ENCODE measurements around the gene PUS10.
"Not testable (repeated sequence)": the region's sequence is repeated elsewhere in the genome, so short reads cannot be mapped to it uniquely, and the experiment has no call there.

Gene PUS10

DNA sequence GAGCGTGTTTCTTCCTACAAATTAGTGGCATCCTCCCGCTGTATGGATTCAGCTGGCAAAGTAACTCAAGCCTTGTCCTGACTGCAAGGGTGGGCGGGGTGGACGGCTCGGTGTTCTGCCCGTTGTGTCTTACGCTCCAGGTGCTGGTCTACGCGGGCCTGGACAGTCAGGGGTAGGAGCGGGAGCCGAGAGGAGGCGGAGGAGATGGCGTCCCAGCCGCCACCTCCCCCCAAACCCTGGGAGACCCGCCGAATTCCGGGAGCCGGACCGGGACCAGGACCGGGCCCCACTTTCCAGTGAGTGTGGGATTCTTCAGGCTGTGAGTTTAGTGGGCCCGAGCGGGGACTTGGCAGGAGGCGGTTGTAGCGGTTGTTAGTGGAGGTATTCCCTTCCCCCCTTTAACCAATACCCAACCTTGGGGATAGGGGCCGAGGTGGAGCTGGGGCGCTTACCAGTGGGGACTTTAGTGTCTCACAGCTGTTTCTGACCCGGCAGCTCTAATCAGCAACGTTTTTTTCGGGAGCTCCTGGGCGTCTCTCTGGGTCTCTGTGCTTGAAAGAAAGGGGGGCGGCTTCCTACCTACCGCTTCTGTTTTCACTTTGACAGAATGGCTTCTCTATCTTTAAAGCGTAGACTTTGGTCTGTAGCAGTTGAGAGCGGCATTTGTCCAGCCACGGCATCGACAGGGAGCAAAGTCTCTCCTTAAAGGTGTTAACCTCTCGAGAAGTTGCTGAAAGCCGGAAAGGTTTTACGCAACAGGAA is at the start of gene PUS10, which contains the start of gene PEX13:
TSS of gene PUS10 (minus strand) at position 700 of the 762 bp plus-strand sequence. CDS start 6,365 bp downstream, outside the sequence.
TSS of gene PEX13 (plus strand) at position 165 of the 762 bp plus-strand sequence. CDS start at position 205, 40 bp downstream.
- DNase-seq: peak; percentile 80

DNA sequence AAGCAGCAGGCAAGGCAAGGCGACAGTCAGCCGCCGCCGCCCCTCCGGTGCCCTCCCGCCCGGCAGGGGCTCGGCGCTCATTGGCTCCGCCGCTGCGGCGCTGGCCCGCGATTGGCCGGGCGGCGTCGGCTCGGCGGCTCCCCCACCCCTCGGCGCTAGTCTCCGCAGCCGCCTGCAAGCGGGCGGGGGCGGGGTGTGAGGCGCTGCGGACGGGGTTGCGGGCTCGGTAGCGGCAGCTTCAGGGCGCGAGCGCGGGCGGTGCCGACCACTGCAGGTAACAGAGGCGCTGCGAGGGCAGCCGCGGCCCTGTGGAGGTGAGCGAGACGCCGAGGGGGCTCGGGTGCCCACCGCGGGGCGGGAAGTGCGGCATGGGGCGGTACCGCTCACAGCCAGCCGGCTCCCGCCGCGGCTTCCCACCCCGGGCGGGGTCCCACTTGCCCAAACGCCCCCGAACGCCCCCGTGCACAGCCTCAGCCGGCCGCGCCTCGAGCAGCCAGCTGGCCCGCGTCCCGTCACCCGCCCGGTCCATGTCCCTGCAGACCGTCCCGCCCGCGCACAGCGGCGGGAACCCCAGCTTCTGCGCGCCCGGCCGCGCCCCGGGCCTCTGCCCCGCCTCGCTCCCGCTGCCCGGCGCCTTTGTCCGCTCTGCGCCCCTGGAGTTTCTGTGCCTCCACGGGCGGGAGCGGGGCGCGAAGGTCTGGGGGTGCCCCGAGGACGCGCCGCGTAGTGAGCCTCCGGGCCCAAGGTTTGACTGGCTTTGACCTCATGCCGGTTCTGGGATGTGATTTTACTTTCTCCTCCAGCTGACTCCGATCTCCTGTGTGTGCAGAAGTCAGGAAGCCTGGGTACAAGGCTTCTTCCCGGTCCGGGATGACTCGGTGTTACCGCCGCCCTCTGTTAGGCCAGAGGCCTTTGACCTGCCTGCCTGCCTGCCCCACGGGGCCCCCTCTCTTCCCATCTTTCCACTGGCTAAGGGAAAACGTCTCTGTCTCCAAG is 48.0 kb upstream of the PUS10 start, which contains the start of gene SANBR:
TSS of gene SANBR (plus strand) at position 158 of the 996 bp plus-strand sequence. CDS start 4,480 bp downstream, outside the sequence.
- peak; percentile 82 for DNase-seq

GRCh38 chr2:61059382-61059781 is 41.3 kb upstream of the PUS10 start:
- DNase-seq: no peak

DNA sequence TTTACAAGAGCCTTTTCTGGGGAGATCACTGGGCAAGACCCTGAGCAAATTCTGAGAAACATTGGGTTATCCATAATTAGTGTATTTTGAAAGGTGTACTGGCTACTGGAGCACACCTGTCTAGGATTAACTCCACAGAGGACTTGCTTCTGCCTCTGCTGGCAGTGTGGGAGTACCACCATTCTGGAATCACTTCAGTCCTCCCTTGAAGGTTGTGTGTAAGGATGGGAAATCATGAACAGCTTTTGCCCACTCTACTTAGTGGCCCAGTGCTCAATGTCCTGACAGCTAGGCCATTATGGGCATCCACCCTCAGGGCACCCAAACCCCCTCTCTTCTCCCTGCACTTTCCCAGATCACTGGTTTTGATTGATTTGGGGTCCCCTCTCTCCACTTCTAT is 39.5 kb upstream of the PUS10 start:
- no peak for DNase-seq

DNA sequence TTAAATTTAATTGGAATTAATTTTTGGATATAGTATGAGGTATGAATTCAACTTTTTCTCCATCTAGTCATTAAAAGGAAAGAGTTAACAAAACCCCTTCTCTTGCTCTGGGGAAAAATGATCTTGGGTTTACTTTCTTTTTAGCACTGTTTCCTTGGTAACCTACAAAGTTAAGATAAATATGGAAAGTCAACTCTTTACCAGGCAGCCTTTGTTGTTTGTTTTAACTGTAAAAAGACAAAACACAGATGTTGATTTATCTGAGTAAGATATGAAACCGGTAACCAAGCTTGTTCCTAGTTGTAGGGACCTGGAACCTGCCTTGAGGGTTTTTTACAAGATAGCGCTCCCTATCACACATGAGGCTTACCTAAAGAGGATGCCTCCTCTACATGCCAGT is 37.5 kb upstream of the PUS10 start:
- DNase-seq: no peak

DNA sequence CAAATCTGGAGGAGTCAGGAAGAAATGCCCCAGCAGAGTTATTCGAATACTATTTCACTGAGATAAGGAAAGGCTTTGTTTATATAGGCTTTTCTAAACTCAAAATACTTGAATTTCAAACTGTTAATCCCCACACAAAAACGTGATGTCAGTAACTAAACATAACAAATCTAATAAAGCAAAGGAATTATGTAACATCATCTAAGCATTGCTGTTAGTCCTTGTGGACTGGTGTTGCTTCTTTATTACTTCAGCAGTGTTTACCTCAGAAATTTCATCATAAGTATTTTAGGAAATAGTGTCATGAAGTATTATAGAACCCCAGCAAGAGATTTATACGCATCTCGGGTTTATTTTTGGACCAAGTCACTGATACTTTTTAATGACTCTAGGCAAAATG is 27.9 kb upstream of the PUS10 start:
- no peak for DNase-seq

DNA sequence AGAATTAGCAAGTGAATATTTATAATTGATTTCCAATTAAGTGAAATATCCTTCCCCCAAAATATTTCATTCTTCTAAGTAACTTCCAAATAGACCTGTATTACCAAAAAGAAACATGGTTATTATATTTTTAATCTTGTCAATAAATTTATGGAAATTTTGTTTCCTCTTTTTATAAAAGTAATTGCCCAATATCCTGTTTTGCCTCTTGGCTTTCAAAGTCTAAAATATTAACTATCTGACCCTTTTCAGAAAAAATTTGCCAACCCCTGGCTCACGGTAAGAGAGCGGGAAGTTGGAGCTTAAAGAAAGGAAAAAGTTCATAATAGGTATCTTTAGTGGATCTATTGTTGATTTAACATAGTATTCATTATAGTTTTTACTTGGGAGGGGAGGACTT is 27.2 kb upstream of the PUS10 start:
- DNase-seq: no peak

GRCh38 chr2:61044636-61045035 is 26.6 kb upstream of the PUS10 start:
- DNase-seq: no peak

DNA sequence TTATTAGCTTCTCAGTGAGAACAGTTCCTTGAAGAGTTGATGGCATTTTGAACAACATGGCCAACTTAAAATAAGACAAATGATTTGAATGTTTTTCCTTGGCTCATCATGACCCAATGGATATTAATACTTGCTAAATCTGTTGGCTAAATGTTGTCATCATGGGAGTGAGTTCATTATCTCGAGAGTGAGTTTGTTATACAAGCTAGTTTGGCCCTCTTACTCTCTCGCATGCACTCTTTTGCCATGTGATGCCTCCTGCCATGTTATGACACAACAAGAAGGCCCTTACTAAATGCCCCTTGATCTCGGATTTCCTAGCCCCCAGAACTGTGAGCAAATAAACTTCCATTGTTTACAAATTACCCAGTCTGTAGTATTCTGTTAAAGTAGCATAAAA is 24.8 kb upstream of the PUS10 start:
- no peak for DNase-seq

DNA sequence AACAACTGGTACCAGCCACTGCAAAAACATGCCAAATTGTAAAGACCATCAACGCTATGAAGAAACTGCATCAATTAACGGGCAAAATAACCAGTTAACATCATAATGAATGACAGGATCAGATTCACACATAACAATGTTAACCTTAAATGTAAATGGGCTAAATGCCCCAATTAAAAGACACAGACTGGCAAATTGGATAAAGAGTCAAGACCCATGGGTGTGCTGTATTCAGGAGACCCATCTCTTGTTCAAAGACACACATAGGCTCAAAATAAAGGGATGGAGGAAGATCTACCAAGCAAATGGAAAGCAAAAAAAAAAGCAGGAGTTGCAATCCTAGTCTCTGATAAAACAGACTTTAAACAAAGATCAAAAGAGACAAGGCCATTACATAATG is 18.6 kb upstream of the PUS10 start:
- not testable (repeated sequence) for DNase-seq

GRCh38 chr2:61034592-61034991 is 16.5 kb upstream of the PUS10 start:
- not testable (repeated sequence) for DNase-seq

GRCh38 chr2:61029533-61029932 is 11.5 kb upstream of the PUS10 start:
- no peak for DNase-seq

DNA sequence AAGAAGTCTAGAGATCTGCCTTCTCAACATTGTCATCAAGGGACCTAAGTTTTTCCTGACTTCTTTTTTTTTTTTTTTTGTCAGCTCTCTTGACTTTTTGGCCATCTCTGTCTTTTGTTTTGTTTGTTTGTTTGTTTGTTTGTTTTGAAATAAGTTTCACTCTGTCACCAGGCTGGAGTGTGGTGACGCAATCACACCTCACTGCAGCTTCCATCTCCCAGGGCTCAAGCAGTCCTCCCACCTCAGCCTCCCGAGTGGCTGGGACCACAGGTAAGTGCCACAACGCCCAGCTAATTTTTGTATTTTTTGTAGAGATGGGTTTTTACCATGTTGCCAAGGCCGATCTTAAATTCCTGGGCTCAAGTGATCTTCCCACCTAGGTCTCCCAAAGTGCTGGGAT is 5.6 kb upstream of the PUS10 start:
- no peak for DNase-seq

GRCh38 chr2:61021228-61021660 is 3.2 kb upstream of the PUS10 start:
- no peak for DNase-seq

DNA sequence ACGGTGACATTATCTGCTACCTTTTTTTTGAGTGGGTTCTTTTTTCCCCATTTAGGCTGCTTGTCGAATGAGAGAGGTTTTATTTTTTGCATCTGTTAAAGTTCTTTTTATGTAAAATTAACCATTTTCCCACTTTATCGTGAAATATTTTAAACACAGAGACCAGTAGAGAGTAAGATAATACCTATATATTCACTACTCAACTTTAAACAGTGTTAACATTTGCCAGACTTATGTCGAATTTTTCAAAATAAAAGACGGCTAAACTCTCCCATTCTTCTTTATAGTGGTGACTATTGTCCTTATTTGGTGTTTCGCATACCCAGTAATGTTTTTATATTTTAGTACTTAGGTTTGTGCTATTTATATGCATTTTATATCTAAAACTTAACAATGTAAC is 743 bp upstream of the PUS10 start:
- no peak for DNase-seq

DNA sequence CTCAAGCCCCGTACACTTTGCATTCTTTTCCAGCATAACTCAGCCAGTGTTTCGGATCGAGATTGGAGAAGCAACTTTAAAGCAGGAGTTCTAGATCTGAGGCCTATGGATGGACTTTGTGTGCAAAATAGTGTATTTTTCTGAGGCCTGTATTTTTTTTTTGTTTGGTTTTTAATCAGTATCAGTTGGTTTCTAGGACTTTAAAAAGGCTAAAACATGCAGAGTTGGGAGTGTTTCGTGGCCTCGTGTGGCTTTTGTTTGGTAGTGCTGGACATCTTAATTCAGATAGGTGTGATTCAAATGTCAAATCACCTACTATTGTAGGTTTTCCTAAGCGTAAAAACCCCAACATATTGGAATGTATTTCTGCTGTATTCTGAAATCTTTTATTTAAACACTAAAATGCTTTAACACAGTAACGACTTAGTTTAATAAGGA is 282 bp upstream of the PUS10 start:
- no peak for DNase-seq

- peak; percentile 81 for DNase-seq
Measured at GRCh38 chr2:61017003-61017555, 976 bp downstream of the PUS10 start.

DNA sequence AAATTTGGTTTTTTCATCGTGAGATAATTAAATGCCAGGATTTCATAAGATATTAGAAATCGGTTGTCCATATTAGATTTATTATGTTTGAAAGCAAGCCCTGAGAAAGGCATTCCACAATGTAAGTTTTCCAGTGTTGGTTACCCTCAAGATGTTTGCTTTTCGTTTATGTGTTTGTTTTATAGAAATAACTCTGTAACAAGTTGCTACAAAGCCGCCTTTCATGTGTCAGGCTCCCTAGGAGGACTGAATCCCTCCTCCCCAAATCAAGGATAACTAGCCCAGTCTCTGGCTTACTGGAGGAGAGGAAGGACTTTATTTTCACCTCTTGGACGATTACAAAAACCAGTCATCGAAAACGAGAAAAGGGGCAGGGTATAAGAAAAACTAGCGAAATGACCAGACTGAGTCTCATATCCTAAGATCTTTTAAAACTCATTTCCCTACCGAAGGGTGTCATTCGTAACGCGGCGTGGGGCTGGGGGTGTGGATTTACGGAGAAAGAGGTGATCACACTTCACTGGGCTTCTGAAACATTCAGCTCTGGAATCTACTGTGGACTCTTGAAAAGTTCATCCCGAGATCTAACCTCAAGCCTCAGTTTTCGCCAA is 1.6 kb downstream of the PUS10 start:
- DNase-seq: no peak

- DNase-seq: no peak
Measured at GRCh38 chr2:61015976-61016375, 2.1 kb downstream of the PUS10 start.

- DNase-seq: no peak
Measured at GRCh38 chr2:61014763-61015162, 3.3 kb downstream of the PUS10 start.

DNA sequence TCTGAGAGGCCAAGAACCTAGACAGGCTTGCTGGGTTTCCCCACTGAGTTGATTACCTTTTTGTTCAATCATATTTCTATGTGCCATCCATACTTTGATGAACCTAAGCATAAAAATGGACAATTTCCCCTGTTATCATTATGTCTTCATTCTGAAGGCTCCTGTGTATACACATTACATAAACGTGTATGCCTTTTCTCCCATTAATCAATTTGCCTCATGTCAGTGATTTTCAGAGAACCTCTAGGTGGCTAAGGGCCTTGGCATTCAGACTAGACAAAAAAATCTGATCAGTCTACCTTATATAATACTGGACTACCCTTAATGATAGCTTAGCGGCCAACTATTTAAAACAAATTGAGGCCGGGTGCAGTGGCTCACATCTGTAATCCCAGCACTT is 4.7 kb downstream of the PUS10 start:
- DNase-seq: no peak

- not testable (repeated sequence) for DNase-seq
Measured at GRCh38 chr2:61012303-61012702, 5.8 kb downstream of the PUS10 start.

DNA sequence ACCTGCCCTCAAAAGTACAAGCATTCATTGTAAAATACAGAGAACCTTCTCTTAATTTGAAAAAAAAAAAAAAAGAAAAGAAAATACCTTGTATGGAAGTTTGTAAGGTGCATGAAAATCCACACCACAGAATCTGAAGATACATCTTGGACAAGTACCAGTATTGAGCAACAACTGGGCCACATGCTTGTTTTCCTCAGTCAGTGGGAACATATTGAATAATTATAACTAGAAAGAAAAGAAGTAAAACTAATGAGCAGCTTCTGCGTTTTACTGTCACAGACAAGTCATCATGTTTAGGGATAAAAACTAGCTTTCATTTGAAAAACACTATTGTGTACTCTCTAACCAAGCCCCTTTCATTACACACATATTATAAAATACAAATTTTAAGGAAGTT is 6.4 kb downstream of the PUS10 start:
- no peak for DNase-seq

All from NCI-H1092 treated with DMSO at 0.1 percent for 48 hours (cell line).